Measurements from ENCODE around the gene MDFIC2.

DNA sequence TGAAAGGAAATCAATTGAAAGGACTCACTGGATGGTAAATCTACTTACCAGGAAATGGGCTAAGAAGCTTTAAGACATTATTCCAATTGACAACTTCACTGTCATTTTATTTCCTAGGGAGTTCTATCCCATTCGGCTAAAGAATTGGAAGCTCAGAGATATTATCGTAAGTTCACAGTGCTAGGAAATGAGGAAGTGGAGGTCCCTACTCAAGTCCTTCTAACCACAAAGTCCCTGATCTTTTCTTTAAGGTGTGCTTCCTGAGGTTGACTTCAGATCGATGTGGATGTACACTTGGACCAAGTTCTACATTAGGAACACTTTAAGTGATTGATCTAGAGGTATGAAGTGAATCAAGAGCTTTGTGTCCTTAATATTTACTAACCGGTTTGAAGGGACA lies 63.6 kb downstream of the MDFIC2 start:
- TF ChIP-seq EZH2 (IDR thresholded peaks at IDR 0.05; ENCODE audit: insufficient read depth, poor library complexity, severe bottlenecking), result no peak
- TF ChIP-seq EZH2phosphoT487 (IDR thresholded peaks at IDR 0.05; ENCODE audit: insufficient read depth, low read depth), result no peak

Data from GM23248 (cell line).